ENCODE measurements around the gene PAN3.
"Not testable (repeated sequence)": the region's sequence is repeated elsewhere in the genome, so short reads cannot be mapped to it uniquely, and the experiment has no call there.

PAN3 gene, protein sequence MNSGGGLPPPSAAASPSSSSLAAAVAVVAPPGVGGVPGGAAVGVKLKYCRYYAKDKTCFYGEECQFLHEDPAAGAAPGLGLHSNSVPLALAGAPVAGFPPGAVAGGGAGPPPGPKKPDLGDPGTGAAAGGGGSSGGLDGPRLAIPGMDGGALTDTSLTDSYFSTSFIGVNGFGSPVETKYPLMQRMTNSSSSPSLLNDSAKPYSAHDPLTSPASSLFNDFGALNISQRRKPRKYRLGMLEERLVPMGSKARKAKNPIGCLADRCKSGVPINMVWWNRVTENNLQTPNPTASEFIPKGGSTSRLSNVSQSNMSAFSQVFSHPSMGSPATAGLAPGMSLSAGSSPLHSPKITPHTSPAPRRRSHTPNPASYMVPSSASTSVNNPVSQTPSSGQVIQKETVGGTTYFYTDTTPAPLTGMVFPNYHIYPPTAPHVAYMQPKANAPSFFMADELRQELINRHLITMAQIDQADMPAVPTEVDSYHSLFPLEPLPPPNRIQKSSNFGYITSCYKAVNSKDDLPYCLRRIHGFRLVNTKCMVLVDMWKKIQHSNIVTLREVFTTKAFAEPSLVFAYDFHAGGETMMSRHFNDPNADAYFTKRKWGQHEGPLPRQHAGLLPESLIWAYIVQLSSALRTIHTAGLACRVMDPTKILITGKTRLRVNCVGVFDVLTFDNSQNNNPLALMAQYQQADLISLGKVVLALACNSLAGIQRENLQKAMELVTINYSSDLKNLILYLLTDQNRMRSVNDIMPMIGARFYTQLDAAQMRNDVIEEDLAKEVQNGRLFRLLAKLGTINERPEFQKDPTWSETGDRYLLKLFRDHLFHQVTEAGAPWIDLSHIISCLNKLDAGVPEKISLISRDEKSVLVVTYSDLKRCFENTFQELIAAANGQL

DNA sequence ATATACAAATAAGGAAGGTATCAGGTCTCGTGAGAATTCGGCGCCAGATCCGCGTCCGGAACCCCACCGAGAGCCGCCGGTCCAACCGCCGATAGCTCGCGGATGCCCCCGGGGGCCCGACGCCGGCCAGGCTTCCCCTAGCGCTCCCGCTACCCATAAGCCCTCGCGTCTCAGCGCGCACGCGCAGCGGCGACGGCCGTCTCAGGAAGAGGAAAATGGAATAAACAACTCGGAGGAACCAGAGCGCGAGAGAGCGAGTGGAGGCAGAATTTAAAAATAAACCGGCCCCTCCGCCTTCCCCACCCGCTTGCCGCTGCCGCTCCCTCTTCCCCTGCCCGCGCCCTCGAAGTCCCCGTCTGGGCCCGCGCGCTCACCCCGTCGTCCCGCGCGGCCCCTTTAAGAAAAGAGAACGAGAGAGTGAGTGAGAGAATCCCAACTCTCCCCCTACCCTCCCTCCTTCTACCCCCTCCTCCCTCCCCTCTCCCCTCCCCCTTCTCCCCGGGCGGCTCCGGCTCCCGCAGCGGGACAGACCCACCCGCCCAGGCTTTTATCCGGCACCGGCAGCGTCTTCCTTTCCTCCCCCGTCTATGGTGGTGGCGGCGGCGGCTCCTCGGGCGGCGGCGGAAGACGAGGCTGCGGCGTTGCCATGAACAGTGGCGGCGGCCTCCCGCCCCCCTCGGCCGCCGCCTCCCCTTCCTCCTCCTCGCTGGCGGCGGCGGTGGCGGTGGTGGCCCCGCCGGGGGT is at the start of gene PAN3:
PAN3 (plus strand) TSS at position 534 of the 744 bp plus-strand sequence; CDS start at position 647, 113 bp downstream.
- peak; percentile 82 to 91 (median 89) for DNase-seq

DNA sequence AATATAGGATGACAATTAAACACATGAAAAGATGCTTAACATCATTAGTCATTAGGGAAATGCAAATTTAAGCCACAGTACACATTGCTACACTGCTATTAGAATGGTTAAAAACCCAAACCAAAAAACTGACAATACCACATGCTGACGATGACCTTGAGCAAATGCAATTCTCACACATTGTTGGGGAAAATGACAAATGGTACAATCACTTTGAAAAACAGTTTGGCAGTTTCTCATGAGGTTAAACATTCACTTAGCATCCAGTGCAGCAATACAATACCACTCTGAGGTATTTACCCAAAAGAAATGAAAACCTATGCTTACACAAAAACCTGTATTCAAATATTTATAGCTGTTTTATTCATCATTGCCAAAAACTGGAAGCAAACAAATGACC is 49.3 kb upstream of the PAN3 start:
- no peak for DNase-seq

DNA sequence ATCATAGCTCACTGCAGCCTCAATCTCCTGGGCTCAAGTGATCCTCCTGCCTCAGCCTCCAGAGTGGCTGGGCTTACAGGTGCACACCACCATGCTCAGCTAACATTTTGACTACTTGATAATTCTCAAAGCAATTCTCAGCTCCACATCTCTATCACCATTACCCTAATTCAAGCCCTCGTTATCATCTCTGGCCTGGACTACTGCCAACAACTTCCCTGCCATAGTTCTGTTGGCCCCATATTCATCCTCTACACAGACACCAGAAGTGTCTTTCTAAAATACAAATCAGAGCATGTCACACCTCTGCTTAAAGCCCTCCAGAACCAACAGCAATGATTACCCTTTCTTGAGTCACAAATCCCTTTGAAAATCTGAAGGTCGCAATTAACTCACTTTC is 45.9 kb upstream of the PAN3 start:
- DNase-seq = no peak

DNA sequence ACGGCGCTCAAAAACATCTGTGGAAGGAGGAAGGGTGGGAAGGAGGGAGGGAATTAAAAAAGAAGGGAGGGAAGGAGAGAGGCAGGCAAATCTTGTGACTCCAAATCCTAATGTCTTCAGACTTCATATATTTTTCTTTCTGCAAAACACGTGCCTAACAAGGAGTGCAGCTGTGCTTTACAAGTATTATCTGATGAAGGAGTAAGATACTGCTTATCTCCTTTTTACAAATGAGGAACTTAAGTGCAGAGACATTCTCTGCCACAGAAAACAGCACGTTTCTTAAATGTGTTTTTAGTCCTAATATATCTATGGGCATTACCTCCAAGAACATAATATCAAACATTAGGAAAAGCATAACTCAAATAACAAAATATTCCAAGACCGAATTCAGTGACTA is 44.5 kb upstream of the PAN3 start:
- no peak for DNase-seq

DNA sequence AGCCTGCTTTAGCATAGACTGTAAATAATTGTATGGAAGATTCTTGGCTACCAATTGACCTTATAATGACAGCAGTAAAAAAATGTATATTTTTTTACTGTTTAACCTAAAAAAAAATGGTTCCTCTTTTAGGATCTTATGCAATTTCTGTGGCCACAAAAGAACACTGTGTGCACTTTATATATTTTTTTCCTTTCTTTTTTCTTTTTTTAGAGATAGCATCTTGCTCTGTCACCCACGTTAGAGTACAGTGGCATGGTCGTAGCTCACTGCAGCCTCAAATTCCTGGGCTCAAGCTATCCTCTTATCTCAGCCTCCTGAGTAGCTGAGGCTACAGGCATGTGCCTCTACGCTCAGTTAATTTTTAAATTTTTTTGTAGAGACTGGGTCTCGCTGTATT is 44.0 kb upstream of the PAN3 start:
- no peak for DNase-seq

DNA sequence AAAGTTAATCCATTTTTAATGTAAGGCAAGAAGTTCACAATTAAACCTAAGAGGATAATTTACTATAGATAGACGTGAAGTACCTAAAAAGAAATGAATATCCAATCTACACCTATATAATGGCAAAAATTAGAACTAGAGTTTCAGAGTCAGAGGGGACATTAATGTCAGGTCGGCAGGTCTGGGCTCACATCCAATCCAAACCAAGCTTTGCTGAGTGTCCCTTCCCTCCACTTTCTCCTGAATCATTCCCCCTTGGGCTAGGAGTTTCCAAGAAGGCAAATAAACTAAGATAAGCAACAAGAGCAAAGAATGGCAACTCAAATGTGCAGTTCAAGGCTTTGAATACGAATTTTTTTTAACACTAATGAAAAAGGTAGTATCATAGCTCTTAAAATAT is 40.8 kb upstream of the PAN3 start:
- DNase-seq = no peak

DNA sequence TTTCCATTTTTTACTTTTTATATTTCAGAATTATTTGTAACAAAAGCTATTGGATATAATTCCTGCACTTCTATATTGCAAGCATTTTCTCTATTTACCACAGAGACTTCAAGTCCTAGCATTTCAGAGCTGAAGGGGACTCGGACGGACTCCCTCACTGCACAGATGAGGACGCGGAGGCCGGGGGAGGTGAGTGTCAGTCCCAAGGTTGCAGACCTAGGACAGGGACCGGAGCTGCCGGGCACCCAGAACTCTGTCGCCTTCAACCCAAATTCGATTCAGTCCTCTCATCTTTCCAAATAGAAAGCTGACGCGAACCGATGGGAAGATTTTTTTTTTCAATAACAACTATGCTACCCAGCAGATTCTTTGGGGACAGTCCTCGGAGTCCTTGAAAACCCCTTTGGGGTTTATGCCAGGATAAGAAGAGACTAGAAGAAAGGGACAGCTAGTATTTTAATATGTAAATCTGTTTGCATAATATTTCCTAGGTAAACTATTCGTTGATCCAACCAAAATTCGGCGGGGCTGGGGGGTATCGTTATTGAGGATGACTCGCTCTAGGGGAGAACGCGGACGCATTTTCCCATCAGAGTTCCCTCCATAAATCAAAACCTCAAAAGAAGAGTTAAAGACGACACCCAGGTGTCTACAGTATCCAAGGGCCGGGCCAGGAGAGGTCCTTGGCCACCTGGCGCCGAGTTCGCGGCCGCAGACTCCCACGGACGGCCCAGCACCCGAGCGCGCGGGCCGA is 38.8 kb upstream of the PAN3 start:
- DNase-seq = no peak

DNA sequence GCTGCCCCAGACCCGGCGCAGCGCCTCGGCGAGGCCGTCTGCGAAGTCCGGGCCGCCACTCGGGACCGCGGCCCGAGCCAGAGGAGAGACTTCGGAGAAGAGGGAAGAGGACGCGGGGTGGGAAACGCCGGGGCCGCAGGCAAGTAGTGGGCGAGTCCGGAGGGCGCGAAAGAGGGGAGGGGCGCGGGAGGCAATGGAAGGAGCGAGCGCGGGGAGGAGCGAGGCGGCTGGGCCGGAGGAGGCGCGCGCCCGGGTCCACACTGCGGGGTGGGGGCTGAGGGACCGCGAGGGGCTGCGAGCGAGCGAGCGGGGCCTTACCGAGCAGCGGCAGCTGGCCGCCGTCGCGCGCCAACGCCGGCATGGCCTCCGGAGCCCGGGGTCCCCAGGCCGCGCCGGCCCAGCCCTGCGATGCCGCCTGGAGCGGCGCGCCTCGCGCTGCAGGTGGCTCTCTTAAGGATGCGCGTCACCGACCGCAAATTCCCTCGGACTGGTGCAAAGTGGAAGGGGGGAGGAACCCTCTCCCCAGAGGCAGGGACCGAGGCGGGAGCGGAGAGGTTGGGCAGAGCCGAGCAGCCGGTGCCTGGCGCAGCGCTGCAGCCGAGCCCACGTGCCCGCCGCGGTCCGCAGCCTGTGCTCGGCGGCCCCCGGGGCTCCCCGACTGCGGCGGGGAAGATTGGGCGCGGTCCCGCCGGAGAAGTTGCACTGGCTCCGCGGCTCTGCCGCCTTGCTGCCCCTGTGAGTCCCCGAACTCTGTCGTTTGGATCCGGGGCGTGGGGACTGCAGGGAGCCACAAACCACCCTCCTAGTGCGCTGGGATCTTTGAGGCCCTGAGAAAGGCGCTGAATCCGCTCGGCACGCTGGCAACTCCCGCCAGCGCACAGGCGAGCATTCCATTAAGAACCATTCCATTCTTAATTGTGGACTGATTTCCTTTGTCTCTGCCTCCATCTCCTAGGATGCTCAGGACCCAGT is 37.9 kb upstream of the PAN3 start, which contains the start of gene FLT3:
FLT3 (minus strand) TSS at position 427 of the 972 bp plus-strand sequence; CDS start at position 361, 66 bp downstream.
- peak in 1 of 6 experiments; percentile 7 for DNase-seq

DNA sequence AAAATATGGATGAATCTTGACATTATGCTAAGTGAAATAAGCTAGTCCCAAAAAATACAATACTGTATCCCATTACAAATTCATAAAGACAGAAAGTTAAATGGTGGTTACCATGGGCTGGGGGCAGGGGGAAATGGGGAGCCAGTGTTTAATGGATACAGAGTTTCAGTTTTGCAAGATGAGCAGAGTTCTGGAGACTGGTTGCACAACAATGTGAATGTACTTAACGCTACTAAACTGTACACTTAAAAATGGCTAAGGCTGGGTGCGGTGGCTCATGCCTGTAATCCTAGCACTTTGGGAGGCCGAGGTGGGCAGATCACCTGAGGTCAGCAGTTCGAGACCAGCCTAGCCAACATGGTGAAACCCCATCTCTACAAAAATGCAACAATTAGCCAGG is 36.5 kb upstream of the PAN3 start:
- not testable (repeated sequence) for DNase-seq

DNA sequence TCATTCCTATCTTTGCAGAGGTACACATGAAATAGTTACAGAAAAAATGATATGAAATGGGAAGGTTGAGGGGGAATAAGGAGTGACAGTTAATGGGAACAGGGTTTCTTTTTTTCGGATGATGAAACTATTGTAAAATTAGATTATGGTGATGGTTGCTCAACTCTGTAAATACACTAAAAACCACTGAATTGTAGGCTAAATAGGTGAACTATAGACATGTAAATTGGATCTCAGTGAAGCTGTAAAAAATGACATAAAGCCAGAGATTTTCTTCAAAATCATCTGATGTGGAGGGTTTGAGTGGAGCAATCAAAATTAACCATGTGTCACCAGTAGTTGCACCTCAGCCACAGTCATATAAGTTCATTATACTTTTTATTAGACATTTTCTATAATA is 31.4 kb upstream of the PAN3 start:
- DNase-seq = no peak

DNA sequence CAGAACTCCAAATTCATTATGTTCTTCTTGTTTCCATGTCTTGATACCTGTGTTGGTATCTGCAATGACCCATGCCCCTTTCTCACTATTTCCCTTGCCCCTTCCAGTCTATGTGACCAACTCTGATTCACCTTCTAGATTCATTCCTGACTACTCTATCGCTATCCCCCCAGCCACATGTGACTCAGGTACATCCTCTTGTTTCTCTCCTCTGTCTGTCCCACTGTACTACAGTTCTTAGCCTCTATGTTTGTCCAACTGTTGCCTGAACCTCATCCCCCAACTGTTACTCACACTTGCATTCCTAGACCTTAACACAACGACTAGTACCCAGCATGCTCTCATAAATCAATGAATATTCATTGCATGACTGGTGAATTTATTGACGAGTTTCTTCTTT is 27.9 kb upstream of the PAN3 start:
- no peak for DNase-seq

DNA sequence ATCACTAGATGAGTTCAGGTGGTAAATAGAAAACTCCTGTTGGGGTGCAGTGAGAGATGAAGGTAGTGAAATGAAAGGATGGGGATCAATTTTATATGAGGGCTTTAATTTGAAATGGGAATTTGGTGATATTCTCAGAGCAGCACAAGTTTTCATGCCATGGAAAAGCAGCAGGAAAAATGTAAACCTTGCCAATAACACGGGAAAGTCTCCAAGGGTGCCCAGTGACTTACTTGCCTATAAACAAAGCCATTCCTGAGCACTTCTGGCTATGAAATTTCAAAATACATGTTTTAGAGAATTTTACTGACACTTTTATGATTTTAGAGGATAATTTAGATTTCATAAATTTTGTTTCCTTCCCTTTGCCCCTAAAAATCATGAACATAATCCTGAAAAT is 21.6 kb upstream of the PAN3 start:
- no peak for DNase-seq

DNA sequence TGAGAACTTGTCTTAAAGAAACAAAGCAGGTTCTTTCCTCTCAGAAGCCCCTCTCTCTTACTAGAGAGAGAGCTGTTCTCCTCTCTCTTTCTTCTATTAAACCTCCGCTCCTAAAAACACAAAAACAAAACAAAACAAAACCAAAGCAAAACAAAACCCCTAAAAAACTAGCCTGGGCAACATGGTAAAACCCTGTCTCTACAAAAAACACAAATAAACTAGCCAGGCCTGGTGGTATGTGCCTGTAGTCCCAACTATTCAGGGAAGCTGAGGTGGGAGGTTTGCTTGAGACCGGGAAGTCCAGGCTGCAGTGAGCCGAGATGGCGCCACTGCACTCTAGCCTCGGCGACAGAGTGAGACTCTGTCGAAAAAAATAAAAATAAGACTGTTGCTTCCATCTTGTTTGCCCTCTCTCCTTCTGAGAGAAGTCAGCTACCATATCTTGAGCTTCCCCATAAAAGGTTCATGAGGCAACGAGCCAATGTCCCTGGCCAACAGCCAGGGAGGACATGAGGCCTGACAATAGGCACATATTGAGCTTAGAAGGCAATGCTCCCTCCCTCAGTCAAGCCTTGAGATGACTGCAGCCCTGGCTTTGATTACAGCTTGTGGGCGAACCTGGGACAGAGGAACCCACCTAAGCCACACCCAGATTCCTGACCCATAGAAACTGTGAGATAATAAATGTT is 20.5 kb upstream of the PAN3 start:
- DNase-seq = no peak

DNA sequence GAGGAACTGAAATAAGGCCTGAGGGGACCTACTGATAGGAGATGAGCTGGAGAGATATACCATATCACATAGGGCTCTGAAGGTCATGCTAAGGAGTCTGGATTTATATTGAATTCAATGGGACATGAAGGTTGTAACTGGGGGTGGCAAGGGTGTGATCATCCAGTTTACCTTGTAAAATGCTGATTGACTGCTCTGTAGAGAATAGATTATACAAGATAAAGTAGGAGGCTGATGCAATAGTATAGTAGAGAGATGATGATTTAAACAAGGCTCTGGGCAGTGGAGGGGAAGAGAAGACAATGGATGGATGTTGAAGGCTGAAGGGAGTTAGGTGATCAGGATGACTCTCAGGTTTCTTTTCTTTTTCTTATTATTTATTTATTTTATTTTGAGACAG is 18.0 kb upstream of the PAN3 start:
- DNase-seq = no peak

DNA sequence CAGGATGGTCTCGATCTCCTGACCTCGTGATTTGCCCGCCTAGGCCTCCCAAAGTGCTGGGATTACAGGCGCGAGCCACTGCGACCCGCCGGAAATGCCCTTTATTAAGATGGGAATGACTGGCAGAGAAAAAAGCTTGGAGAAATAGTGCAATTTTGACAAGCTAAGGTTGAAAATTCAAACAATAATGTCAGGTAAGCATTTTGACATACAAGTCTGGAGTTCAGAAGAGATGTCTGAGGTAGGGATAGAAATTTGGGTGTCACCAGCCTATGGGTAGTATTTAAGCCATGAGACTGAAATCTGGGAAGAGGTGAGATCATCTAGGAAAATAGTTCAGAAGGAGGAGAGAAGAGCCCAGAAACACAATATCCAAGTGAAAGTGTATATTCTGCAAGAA is 17.1 kb upstream of the PAN3 start:
- DNase-seq = no peak

DNA sequence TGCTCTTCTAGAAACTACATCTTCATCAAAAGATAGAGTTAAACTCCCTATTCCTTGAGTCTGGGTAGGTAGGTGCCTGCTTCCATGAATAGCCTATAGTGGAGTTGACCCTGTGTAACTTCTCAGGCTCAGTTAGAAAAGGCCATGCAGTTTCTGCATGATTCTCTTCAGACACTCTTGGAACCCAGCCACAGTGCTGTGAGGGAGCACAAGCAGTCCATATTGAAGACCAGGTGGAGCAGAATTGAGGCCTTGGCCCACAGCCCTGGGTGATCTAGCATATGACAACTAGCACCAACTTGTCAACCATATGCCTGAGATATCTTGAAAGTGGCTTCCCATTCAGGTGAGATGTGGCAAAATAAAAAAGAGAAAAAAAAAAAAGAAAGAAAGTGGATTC is 10.3 kb upstream of the PAN3 start:
- DNase-seq = no peak

DNA sequence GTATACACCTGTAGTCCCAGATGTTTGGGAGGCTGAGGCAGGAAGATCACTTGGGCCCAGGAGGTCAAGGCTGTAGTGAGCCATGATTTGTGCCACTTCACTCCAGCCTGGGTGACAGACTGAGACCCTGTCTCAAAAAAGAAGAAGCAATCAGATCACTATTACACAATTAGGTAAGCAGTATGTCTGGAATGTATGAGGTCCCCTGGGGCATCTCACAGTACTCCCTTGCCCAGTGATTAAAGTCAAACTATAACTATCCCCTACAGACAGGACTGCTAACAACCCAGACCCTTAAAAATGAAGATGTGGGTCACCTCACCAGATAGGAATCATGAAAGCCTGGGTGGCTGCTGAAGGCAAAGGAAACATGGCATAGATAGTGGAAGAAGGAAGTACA is 9.4 kb upstream of the PAN3 start:
- no peak for DNase-seq

DNA sequence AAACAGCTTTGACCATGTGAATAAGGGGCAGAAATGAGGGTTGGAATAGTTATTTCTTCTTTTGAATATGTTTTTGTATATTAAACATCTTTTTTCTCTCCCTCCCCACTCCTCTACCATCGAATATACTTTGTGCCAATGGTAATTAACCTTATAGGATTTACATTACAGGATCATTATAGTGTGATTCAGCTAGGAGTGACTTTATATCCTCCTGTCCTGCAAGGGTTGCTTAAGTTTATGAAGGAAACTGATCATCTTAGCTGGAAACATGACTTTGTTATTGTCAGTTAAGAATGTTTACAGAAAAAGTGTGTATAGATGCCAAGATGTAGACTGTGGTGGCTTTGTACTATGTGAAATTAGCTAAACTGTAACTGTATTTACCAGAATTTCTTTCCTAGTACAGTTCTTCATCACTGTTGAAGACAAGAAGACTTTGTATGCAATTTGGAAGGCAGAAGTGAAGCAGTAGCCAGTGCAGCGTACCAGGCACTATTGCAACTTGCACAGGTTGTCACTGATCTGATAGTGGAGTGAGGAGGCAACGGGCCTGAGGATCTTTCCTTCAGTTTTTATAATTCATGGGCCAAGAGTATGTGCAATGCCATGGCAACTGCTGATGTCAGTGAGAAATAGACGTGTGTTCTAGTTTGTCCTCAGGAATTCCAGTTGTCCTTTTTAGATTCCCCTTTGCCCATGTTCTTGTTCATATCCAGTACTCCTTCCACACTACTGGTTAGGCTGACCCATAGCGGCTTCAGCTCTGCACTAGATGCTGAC is 8.2 kb upstream of the PAN3 start:
- no peak for DNase-seq

DNA sequence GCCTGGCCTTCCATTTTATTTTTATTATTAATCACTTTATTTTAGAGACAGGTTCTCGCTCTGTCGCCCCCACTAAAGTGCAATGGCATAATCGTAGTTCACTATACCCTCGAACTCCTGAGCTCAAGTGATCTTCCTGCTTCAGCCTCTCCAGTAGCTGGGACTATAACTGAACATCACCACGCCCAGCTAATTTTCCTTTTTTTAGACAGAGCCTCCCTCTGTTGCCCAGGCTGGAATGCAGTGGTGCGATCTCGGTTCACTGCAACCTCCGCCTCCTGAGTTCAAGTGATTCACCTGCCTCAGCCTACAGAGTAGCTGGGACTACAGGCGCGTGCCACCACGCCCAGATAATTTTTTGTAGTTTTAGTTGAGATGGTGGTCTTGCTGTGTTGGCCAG is 6.7 kb upstream of the PAN3 start:
- no peak for DNase-seq

DNA sequence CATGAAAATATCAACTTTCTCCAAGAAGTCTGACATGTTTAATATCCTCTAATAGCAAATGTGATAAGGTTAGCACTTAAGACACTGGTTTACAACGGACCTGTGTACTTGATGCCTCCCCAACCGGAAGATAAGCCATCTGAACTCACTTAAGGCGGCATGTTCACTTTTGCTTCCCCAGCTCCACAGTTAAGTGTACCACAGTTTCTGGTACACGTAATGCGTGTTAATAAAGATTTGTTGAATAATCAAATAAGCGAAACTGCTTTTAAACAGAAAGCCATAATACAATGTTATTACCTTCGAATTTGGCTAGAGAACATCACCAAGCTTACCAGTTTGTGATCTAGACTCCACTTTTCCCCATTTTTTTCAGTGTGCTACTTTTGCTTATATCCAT is 1.4 kb upstream of the PAN3 start:
- peak in 1 of 6 experiments; percentile 9 for DNase-seq

Data from stimulated activated naive CD4-positive, alpha-beta T cell (primary cell).